DND-41 (cell line): ENCODE results near the gene GPC6.

Source experiments
- ATAC-seq: fragments of 200-7000 bp; cut with Tn5 transposase; 3 replicates; pipeline ENCODE4 v1.9.1; 2021; ENCODE audit warnings: low read depth; ENCODE audit not compliant: insufficient read depth
- DNase-seq: peaks from one replicate; pipeline ENCODE4 v3.0.0-alpha.2; 2020
- H2AFZ ChIP-seq: 2 replicates; pipeline ENCODE4 v1.6.0; 2012; ENCODE audit warnings: low read depth, low read length
- H3K27ac ChIP-seq: 2 replicates; pipeline ENCODE4 v1.5.1; 2012; ENCODE audit warnings: low read length, inconsistent platforms
- H3K27me3 ChIP-seq: fragments of 200-600 bp; sonication (generic); 2 replicates; pipeline ENCODE4 v1.6.0; 2012; ENCODE audit warnings: low read length, mild to moderate bottlenecking, inconsistent platforms; ENCODE audit not compliant: insufficient read depth, poor library complexity
- H3K36me3 ChIP-seq: 2 replicates; pipeline ENCODE4 v1.5.1; 2012; ENCODE audit warnings: low read length, inconsistent platforms; ENCODE audit not compliant: insufficient read depth
- H3K4me1 ChIP-seq: 2 replicates; pipeline ENCODE4 v1.5.1; 2012; ENCODE audit warnings: mild to moderate bottlenecking, low read length; ENCODE audit not compliant: insufficient read depth
- H3K4me2 ChIP-seq: 2 replicates; pipeline ENCODE4 v1.6.0; 2012; ENCODE audit warnings: mild to moderate bottlenecking, moderate library complexity, low read length, inconsistent platforms; ENCODE audit not compliant: insufficient read depth
- H3K4me3 ChIP-seq, 2 experiments: fragments of 200-600 bp in 1 of 2; shearing (Covaris generic) in 1 of 2; 2 replicates each; pipeline ENCODE4 v1.5.1; 2012 to 2016; ENCODE audit warnings: inconsistent platforms in 2 of 2, low read length in 2 of 2, mild to moderate bottlenecking in 2 of 2, low read depth in 1 of 2, moderate library complexity in 1 of 2
- H3K79me2 ChIP-seq: 2 replicates; pipeline ENCODE4 v1.6.0; 2012; ENCODE audit warnings: low read length, inconsistent platforms; ENCODE audit not compliant: insufficient read depth
- H3K9ac ChIP-seq: 2 replicates; pipeline ENCODE4 v1.6.0; 2012; ENCODE audit warnings: low read depth, mild to moderate bottlenecking, inconsistent platforms, low read length, moderate library complexity
- H3K9me3 ChIP-seq: 2 replicates; pipeline ENCODE4 v1.5.1; 2012; ENCODE audit warnings: low read length, moderate library complexity, mild to moderate bottlenecking, inconsistent platforms; ENCODE audit not compliant: insufficient read depth, severe bottlenecking
- H4K20me1 ChIP-seq: 2 replicates; pipeline ENCODE4 v1.6.0; 2012; ENCODE audit warnings: low read length; ENCODE audit not compliant: insufficient read depth
- EZH2 ChIP-seq: IDR thresholded peaks from 3 replicates; pipeline ENCODE4 v1.6.1; 2012; ENCODE audit warnings: borderline replicate concordance, low read depth, mild to moderate bottlenecking, moderate library complexity, low read length, inconsistent platforms; ENCODE audit not compliant: severe bottlenecking
- TF ChIP-seq, protein P1 (sequence below): IDR thresholded peaks from 2 replicates; pipeline ENCODE4 v1.5.1; 2012; ENCODE audit warnings: borderline replicate concordance, low read length, moderate library complexity, mild to moderate bottlenecking; ENCODE audit not compliant: poor library complexity, severe bottlenecking; ENCODE audit errors: extremely low read depth

GPC6 gene

GRCh38 chr13:94210816-94211215 is 984.2 kb downstream of the GPC6 start:
- no peak for TF ChIP-seq EZH2
- TF ChIP-seq, protein P1, sequence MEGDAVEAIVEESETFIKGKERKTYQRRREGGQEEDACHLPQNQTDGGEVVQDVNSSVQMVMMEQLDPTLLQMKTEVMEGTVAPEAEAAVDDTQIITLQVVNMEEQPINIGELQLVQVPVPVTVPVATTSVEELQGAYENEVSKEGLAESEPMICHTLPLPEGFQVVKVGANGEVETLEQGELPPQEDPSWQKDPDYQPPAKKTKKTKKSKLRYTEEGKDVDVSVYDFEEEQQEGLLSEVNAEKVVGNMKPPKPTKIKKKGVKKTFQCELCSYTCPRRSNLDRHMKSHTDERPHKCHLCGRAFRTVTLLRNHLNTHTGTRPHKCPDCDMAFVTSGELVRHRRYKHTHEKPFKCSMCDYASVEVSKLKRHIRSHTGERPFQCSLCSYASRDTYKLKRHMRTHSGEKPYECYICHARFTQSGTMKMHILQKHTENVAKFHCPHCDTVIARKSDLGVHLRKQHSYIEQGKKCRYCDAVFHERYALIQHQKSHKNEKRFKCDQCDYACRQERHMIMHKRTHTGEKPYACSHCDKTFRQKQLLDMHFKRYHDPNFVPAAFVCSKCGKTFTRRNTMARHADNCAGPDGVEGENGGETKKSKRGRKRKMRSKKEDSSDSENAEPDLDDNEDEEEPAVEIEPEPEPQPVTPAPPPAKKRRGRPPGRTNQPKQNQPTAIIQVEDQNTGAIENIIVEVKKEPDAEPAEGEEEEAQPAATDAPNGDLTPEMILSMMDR = no peak
- no peaks in the 10 kb centered on the region for H3K9me3 ChIP-seq
- DNase-seq (no peak), ATAC-seq (no peak)
- H3K9ac ChIP-seq = no peak overlapping the region
- no peaks in the 10 kb centered on the region for H4K20me1 ChIP-seq
- H3K4me1 ChIP-seq = no peaks in the 10 kb centered on the region
- H3K27ac ChIP-seq = no peak overlapping the region
- H3K4me2 ChIP-seq = no peak overlapping the region
- no peaks in the 10 kb centered on the region for H3K79me2 ChIP-seq
- H3K36me3 ChIP-seq = no peaks in the 10 kb centered on the region
- H3K4me3 ChIP-seq = no peak overlapping the region
- H3K27me3 ChIP-seq = no peaks in the 10 kb centered on the region
- no peak overlapping the region for H2AFZ ChIP-seq

DNA sequence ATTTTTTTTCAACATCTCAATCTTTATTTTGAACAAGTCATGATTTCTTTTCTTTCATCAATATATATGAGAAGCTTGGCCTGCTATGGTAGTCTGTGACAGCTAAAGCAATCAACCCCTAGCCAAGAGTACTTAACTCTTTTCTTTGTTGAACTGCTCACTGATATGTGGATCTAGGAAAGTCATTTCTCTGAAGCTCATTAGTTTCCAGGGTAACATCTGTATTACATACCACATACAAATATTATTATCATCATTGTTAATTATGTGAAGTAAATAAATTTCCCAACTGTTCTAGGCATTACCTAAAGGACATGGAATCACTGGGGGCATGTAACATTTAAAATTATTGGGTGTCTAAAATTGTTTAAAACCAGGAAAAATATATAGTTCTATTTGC is 985.6 kb downstream of the GPC6 start:
- Histone ChIP-seq H3K4me3 (no peak overlapping the region), H3K4me2 (no peak overlapping the region), H4K20me1 (no peaks in the 10 kb centered on the region), H3K79me2 (no peaks in the 10 kb centered on the region), H3K36me3 (no peaks in the 10 kb centered on the region), H3K27ac (no peak overlapping the region), H3K4me1 (no peaks in the 10 kb centered on the region), H3K9ac (no peak overlapping the region), H3K9me3 (no peaks in the 10 kb centered on the region), H2AFZ (no peak overlapping the region), H3K27me3 (no peaks in the 10 kb centered on the region)
- TF ChIP-seq EZH2 = no peak
- TF ChIP-seq, protein P1 = no peak
- ATAC-seq (no peak), DNase-seq (no peak)

GRCh38 chr13:94214121-94214520 is 987.5 kb downstream of the GPC6 start:
- Histone ChIP-seq H4K20me1 (no peaks in the 10 kb centered on the region), H3K4me3 (no peak overlapping the region), H3K27ac (no peak overlapping the region), H3K4me1 (no peaks in the 10 kb centered on the region), H3K27me3 (no peaks in the 10 kb centered on the region), H2AFZ (no peak overlapping the region), H3K79me2 (no peaks in the 10 kb centered on the region), H3K9me3 (no peaks in the 10 kb centered on the region), H3K9ac (no peak overlapping the region), H3K4me2 (no peak overlapping the region), H3K36me3 (no peaks in the 10 kb centered on the region)
- DNase-seq (no peak), ATAC-seq (no peak)
- no peak for TF ChIP-seq EZH2
- TF ChIP-seq, protein P1 = no peak

DNA sequence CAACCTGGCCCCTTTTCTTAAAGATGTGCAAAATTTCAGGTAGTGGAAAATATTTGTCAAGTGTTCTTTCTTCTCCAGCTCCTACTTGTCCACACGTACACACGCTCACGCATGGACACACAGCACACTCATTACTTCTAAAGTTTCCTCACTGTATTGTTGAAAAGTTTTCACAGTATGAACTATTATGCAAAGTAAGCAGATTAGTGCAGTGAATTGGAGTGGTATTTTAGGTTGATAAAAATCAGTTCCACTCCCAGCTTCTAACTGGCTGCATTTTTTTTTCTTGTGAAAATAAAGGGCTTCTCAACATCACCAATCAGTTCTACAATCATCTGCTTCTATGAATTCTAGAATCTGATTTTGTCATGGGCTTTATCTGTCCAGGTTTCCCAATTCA is 988.4 kb downstream of the GPC6 start:
- Histone ChIP-seq H3K79me2 (no peaks in the 10 kb centered on the region), H3K36me3 (no peaks in the 10 kb centered on the region), H3K4me1 (no peaks in the 10 kb centered on the region), H3K4me3 (no peak overlapping the region), H4K20me1 (no peaks in the 10 kb centered on the region), H2AFZ (no peak overlapping the region), H3K27me3 (no peaks in the 10 kb centered on the region), H3K9ac (no peak overlapping the region), H3K4me2 (no peak overlapping the region), H3K9me3 (no peaks in the 10 kb centered on the region), H3K27ac (no peak overlapping the region)
- TF ChIP-seq EZH2 = no peak
- TF ChIP-seq, protein P1 = no peak
- ATAC-seq = no peak
- DNase-seq = no peak
